Left lobe of liver (tissue), 2 donors: Measurements from ENCODE around the gene ADSS1. TPM values are rescaled to one million over a fixed set of nuclear protein-coding genes. Genes with fewer than 3 reads are reported as not detected.
"Not testable (repeated sequence)": the region's sequence is repeated elsewhere in the genome, so short reads cannot be mapped to it uniquely, and the experiment has no call there.

Source experiments
- ATAC-seq: fragments of 200-7000 bp; cut with Tn5 transposase; one replicate; pipeline ENCODE4 v1.9.1; 2020; ENCODE audit warnings: mild to moderate bottlenecking, moderate library complexity
- DNase-seq: peaks from one replicate; pipeline ENCODE4 v3.0.0-alpha.2; 2020; ENCODE audit warnings: low spot score
- total RNA-seq: library from RNA; stranded (reverse); gene quantifications from one replicate; pipeline ENCODE4 v1.2.1, GENCODE V29; 2021
- donor health status: DM: no; HTN: no; CAD: no; lungs with moderate emphysema.
- donor health status: DM: no; HTN: yes; CAD: no.

ADSS1 gene
- total RNA-seq, 1 donor from 2014 or later, result 51.9 TPM

DNA sequence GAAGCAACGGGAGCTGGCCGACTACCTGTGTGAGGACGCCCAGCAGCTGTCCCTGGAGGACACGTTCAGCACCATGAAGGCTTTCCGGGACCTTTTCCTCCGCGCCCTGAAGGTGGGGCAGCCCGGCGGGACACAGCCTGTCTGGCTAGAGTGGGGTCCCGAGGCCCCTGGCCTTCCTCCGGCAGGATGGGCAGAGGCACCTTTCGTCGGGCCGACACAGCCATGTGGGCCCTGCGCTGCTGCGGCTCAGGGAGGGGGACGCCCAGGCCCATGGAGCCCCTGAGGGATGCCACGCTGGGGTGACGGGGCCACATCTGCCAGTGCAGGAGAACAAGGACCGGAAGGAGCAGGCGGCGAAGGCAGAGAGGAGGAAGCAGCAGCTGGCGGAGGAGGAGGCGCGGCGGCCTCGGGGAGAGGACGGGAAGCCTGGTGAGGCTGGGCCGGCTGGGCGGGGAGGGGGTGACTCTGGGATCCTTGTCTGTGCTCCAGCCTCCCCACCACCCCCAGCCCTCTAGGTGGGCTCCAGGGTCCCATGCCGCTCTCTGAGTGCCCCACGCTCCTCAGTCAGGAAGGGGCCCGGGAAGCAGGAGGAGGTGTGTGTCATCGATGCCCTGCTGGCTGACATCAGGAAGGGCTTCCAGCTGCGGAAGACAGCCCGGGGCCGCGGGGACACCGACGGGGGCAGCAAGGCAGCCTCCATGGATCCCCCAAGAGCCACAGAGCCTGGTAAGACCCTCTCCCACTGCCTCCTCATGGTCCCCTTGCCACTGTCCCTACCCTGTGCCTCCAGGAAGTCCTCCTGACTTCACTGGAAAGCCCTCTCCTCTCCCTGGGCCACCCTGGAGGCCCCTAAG is 10.9 kb upstream of the ADSS1 start:
- DNase-seq (no peak), ATAC-seq (no peak)

DNA sequence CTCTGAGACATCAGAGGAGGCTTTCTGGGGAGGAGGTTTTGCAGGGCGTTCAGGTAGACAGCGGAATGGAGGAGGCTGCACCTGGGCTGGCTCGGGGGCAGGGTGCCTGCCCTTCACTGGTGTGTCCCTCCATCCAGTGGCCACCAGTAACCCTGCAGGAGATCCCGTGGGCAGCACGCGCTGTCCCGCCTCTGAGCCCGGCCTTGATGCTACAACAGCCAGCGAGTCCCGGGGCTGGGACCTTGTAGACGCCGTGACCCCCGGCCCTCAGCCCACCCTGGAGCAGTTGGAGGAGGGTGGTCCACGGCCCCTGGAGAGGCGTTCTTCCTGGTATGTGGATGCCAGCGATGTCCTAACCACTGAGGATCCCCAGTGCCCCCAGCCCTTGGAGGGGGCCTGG is 10.0 kb upstream of the ADSS1 start:
- DNase-seq (no peak), ATAC-seq (no peak)

DNA sequence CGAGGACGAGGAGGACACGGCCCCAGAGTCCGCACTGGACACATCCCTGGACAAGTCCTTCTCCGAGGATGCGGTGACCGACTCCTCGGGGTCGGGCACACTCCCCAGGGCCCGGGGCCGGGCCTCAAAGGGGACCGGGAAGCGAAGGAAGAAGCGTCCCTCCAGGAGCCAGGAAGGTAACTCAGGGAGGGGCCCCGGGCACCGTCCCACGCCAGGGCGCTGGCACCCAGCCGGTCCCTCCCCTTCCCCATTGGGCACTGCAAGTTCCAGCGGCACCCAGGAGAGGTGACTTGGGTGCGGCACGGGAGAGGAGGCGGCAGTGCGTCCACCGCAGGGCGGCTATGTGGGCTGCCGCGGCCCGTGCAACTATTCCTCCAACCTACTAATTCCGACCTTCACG is 9.3 kb upstream of the ADSS1 start:
- ATAC-seq, result no peak
- DNase-seq, result no peak

DNA sequence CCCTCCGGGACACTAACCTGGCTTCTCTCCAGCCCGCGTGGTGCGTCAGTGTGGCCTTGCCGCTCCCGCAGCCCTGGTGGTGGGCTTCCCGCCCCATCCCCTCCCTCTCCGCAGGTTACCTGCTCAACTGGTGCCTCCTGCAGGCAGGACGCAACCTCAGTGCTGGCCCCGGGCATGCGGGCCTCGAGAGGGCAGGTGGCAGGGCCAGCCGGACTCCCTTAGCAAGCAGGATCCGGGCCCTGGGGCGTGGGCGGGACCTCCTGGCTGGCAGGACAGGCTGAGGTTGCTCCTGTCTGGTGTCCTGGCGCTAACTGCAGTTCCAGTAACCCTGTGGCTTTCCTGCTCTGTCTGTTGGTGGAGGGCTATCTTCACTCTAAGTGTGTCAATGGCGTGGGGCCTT is 8.6 kb upstream of the ADSS1 start:
- DNase-seq, result no peak
- ATAC-seq, result peak; percentile 12

DNA sequence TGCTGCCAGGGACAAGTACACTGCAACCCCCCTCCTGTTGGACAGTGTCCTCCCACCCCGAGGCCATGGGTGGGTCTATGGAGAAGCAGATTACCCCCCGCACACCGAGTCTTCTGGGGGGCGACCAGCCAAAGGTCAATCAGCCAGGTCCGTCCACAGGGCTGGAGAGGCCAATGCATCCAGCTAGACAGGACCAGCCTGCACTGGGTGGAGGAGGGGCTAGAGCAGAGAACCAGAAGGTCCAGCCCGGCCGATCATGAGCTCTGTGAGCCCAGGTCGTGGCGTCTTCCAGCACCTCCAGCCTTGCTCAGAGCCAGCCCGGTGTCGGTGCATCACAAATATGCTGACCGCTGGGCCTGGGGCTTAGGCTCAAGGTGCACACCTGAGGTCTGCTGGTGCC is 8.2 kb upstream of the ADSS1 start:
- no peak for DNase-seq
- ATAC-seq, result no peak

DNA sequence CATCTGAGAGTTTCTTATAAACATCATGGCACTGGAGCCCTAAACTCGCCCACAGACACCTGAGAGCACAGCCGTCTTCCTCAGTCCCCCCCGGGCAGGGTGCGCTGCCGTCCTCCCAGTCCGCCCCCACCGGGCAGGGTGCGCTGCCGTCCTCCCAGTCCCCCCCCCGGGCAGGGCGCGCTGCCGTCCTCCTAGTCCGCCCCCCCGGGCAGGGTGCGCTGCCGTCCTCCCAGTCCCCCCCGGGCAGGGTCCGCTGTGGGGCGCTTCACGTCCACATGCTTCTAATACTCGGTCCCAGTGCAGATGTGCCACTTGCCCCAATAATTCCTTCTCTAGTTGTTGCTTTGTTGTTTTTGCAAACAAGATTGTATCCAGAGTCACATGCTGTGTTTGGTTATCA is 6.9 kb upstream of the ADSS1 start:
- ATAC-seq (no peak), DNase-seq (no peak)

DNA sequence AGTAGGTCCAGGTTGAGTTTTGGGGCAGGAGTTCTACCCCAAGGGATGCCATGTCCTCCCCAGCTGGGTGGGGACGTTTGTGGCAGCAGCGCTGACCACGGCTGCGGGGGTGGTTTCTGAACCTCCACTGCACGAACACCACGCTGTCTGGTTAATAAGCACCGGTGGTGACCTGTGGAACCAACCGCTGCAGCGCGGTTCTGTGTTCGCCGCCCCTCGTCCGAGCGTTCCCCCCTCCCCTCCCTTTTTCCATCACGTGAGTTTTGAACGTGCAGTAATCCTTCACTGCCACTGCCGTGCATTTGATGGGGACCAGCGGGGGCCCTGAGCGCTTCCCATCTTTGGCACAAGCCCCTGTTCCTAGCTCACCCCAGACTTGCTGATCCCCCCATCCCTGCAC is 6.4 kb upstream of the ADSS1 start:
- no peak for DNase-seq
- no peak for ATAC-seq

DNA sequence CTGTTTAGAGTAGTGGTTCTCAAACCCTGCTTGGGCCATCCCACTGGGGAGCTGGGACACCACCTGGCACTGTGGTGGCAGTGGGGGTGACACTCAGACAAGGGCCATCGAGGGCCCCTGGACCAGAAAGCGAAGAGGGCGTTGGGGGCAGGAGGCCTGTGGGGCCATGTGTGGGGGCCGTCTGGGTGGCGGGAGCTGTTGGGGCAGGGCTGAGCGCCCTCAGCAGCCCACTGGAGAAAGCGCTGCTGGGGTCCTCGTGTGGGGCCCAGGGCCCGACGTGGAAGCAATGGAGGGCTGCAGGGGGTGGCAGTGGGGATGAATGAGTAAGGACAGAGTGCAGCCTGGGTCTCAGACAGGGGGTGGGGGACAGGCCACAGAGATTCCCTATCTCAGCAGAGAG is 5.9 kb upstream of the ADSS1 start:
- DNase-seq (no peak), ATAC-seq (no peak)

DNA sequence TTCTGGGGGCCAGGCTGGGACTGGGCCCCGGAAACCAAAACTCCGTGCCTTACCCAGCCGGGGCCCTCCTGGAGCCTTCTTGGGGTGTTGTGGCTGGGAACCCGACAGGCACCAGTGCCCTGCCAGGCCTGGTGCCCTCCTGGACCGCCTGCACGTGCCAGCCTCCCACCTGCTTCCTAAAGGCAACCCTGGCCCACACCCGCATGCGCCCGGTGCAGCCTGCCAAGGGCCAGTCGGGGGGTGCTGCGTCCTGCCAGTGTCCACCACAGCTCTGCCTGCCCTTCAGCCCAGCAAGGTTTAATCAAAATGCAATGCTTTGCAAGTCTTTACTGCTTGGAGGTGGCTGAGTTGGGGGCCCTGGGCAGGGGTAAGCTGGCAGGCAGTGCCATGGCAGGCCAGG is 5.2 kb upstream of the ADSS1 start:
- no peak for DNase-seq
- no peak for ATAC-seq

DNA sequence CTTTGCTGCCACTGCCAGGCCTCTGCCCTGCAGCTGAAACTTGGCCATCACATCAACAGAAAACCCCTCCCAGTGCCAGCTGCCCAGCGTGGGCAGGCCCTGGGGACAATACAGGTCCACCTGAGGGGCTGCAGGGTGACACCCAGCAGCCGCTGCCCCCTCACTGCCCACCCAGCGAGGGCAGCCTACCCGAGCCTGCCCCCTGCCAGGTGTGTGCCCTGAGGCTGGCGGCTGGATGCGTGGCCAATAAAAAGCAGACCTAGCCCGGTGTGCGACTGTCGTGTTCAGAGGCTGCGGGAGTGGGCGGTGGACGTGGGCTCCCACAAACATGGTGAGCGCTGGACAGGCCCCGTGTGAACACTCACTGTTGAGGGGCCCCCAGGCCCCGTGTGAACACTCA is 4.7 kb upstream of the ADSS1 start:
- no peak for DNase-seq
- ATAC-seq, result no peak

DNA sequence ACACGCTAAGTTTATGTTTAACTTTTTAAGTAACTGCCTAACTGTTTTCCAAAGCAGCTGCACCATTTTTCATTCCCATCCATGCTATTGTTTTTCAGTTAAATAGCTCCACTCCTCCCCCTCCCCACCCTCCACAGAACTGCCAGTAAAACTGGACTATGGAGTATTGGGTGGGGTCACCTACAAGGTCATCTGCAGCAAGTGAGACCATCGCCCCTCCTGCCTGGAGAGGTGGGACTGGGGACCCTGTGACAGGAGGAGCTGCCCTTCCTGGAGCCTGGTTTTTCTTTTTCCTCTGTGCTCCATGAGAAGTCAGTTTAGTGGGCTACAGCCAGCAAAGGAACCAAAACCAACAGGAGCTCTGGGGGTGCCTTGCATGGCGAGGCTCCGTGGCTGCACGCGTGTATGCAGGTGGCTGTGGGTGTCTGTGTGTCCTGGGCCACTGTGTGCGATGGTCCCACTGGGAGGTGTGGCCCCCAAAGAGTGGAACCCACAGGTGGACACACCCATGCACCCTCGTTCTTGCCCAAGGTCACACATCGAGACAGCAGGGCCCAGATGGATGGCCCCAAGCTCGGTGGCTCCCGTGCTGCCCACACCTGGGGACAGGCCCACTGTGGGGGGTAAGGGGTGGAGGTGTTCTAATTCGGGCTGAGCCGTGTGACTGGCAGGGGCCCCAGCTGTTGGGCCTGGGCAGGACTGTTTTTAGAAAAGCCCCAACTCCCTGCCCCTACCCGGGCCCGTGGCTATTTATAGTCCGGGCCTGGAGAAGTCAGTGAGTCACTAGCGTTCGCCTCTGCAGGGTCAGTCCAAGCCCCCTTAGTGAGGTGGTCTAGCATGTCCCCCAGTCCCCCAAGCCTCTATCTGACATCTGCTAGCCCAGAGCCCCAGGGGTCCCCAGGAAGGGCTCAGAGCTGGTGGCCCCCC is 2.3 kb upstream of the ADSS1 start:
- no peak for DNase-seq
- ATAC-seq, result no peak

DNA sequence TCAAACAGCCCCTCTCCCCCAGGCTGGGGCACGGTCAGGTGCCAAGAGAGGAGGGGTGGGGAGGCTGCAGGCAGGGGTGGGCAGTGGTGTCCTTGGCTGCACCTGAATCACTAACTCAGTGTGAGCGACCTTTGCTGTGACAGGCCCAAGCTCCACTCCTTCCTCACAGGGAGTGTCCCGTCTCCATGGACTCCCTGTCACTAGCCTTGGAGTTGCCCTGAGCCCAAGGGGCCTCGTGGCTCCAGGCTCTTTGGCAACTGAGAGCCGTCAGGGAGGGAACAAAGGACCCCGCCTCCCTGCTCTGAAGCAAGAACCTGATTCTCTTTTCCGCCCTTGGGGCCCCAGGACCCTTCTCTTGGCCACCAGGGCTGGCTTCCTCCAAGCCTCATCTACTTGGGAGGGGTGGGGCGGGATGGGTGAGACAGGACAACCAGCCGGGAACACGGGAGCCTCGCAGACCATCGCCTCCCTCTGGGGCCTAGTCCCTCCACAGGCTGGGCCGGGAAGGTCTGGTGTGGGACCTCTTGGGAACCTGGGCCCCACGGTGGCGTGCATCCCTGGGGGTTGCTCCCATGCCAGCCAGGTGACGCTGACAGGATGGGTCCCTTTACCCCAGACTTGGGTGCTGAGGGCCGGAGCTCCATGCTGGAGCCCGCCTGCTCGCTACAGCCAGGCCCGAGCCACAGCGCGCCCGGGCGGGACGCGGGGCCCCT is 935 bp upstream of the ADSS1 start:
- ATAC-seq (no peak), DNase-seq (no peak)

DNA sequence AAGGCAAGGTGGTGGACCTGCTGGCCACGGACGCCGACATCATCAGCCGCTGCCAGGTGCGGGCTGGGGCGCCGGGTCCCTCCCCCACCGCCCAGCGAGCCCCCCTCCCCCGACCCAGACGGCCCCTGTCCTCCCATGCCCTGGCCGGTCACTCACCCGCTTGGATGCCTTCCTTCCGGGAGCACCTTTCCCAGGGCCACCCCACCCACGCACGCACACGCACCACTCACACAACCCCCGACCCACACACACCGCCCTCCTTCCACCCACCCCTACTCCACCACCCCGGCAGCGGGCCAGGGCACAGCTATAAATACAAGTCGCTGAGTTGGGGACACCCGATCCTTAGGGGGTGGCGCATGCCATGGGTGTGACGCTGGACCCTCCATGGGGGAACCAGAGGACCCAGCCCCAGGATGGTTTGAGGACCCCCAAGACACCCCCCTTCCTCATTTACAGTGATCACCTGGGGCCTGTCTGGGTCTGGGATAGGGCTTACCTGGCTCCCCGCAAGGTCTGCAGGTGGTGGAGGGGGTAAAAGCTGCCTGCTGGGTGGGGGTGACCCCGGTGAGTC is 465 bp downstream of the ADSS1 start:
- DNase-seq (peak; percentile 77), ATAC-seq (peak; percentile 22)

DNA sequence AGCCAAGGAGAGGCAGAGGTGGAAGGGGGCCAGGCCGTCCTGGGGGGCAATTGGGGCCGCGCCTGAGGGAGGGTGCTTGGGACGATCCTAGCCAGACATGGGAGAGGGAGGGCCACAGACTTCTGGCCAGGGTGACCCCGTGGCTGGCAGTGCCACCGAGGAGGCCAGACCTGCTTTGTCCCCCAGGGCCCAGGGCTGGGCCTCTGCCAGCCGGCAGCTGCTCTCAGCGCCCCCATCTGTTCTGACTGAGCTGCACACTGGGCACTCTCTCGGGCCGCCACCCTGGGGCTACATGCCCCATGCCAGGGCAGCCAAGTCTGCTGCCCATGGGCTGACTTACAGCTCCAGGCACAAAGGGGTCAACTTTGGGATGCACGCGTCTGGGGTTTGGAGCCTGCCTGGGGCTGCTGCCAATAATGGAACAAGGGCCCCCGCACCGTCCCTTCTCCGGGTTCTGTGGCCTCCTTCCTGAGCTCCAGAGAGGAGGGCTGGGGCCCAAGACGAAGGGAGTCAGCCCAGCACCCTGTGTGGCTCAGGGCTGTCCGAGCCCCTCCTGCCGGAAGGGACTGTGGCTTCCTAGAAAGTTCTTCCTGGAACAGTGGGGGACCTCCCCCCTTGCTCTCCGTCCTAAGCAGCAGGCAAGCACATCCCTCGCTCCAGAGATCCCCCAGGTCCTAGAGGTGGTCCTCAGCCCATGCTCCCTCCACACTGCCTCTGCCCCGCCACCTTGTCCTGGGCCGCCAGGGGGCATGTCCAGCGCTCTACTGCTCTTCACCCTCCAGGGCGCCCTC is 1.1 kb downstream of the ADSS1 start:
- ATAC-seq (peak; percentile 55), DNase-seq (peak; percentile 83)

DNA sequence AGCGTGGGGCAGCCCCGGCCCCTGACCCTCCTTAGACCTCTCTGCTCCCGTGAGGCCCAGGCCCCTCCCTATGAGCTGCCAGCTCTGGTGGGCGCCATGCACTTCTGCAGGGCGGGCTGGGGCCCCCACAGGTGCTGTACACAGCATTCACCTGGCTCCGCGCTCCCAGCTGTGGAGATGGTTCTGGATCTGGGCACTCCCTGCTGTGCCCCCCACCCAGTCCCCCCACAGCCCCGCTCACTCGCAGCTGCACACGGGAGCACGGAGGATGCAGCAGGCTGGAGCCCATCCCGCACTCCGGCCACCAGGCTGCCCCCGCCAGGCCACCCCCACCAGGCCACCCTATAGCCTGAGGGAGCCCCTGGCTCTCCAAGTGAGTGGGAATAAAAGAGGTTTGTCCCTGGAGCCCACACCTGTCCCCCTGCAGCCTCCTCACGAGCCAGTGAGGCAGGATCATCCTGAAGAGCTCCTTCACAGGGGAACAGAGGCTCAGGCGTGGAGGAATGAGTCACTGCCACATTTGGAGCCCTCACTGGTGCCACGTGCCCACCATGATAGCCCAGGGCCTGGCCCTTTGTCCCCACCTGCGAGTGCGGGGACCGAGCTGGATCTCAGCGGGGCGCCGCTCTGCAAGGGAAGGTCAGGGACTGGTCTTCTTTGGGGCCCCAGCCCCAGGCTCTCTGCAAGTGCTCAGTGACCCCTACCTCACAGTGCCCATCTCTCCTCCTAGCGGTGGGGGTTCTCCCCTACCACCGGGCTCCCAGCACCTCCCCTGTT is 1.9 kb downstream of the ADSS1 start:
- no peak for DNase-seq
- no peak for ATAC-seq

DNA sequence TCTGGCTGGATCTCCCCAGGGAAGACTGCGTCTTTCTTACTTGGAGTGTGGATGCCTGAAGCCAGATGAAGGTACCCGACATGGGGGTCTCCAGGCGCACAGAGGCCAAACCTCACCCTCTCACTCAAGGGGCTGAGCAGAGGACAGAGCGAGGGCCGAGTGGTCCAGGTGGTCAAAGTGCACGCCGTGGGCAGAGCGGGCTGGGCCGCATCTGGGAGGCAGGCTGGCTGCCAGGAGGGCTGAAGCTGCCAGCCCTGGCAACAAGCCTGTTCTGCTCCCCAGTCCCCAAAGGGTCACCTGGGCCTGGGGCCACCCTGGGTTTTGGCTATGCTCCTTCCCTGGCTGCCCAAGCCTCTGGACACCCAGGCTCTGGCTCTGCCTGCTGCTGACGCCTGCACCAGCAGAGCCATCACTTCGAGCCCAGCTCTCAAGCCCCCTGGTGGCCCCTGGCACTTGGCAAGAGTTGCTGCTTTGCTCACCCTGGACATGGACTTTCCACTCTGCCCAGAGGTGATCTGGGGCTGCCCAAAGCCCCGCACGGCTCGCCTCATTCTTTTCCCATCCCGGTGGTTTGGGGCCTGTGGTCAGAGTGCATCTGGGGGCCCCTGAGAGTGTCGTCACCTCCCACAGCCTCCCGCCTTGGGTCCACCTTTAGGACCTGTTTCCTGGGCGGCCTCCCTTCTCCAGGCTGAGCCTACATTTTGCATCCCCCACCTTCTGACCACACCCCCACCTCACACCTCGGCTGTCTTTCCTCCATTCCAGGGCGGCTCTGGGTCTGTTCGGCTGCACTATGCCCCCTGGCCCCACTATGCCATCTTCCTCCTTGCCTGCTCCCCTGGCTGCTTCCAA is 2.8 kb downstream of the ADSS1 start:
- ATAC-seq (peak; percentile 23), DNase-seq (peak; percentile 84)

DNA sequence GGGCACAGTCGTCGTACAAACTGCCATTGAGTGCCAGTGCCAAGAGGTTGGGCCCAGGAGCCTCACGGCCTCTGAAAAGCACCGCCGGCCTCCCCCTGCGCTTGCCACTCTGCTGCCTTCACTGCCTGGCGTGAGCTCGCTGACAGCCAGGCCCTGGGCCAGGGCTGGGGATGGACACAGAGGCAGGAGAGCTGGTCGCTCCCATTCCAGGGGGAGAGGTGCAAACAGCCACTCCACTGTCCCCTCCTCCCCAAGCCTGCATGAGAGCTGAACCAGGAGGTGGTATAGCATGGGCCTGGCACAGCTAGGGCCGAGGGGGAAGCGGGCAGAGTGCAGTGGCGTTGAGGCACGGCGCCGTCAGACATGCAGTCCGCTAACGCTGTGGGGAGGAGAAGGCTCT is 4.6 kb downstream of the ADSS1 start:
- ATAC-seq (no peak), DNase-seq (no peak)

DNA sequence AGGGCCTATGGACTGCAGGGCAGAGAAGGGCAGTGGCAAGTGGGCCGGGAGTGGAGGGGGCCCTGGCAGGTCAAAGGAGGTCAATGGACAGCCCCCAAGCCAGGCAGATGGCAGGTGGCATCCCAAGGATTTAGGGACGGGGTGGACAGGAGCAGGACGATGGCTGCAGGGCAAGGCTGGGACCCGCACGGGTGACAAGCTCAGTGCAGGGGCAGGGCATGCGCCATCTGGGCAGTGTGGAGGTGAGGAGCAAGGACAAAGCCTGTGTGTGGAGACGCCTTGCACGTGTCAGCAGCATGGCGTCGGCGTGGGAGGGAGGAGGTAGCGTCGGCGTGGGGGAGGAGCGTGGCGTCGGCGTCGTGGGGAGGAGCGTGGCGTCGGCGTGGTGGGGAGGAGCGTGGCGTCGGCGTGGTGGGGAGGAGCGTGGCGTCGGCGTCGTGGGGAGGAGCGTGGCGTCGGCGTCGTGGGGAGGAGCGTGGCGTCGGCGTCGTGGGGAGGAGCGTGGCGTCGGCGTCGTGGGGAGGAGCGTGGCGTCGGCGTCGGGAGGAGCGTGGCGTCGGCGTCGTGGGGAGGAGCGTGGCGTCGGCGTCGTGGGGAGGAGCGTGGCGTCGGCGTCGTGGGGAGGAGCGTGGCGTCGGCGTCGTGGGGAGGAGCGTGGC is 5.3 kb downstream of the ADSS1 start:
- DNase-seq, ATAC-seq: not testable (repeated sequence)
